Parathyroid adenoma (tissue), 2 donors: ENCODE data around the gene CTBP2.

Experiments used
- H2AFZ ChIP-seq: fragments of 300-600 bp; sonication (generic); one replicate; pipeline ENCODE4 v1.7.0; 2017; ENCODE audit warnings: antibody characterized with exemption, mild to moderate bottlenecking
- H3K27ac ChIP-seq: fragments of 300-600 bp; sonication (generic); one replicate; pipeline ENCODE4 v1.7.0; 2017
- H3K27me3 ChIP-seq: fragments of 300-600 bp; sonication (generic); one replicate; pipeline ENCODE4 v1.7.0; 2017; ENCODE audit warnings: low read length; ENCODE audit not compliant: control insufficient read depth, insufficient read depth
- H3K36me3 ChIP-seq: fragments of 300-600 bp; sonication (generic); one replicate; pipeline ENCODE4 v1.7.0; 2017; ENCODE audit warnings: low read length; ENCODE audit not compliant: control insufficient read depth, insufficient read depth
- H3K4me1 ChIP-seq: fragments of 300-600 bp; sonication (generic); one replicate; pipeline ENCODE4 v1.7.0; 2017; ENCODE audit warnings: control low read depth
- H3K4me2 ChIP-seq: fragments of 300-600 bp; sonication (generic); one replicate; pipeline ENCODE4 v1.7.0; 2017; ENCODE audit warnings: low read length
- H3K4me3 ChIP-seq: fragments of 300-600 bp; sonication (generic); one replicate; pipeline ENCODE4 v1.7.0; 2017; ENCODE audit warnings: low read depth, low read length
- H3K79me2 ChIP-seq: fragments of 300-600 bp; sonication (generic); one replicate; pipeline ENCODE4 v1.7.0; 2017; ENCODE audit warnings: control low read depth
- H3K9ac ChIP-seq: fragments of 300-600 bp; sonication (generic); one replicate; pipeline ENCODE4 v1.7.0; 2017; ENCODE audit warnings: mild to moderate bottlenecking
- H3K9me3 ChIP-seq: fragments of 300-600 bp; sonication (generic); one replicate; pipeline ENCODE4 v1.7.0; 2017; ENCODE audit warnings: low read length; ENCODE audit not compliant: control insufficient read depth
- CTCF ChIP-seq: fragments of 300-600 bp; sonication (generic); IDR thresholded peaks from one replicate; pipeline ENCODE4 v1.7.0; 2017; ENCODE audit warnings: antibody characterized with exemption, mild to moderate bottlenecking
- donor health status: primary hyperparathyroidism.

Gene CTBP2

GRCh38 chr10:125014836-125015355 lies 145.5 kb downstream of the CTBP2 start:
- H3K9me3 ChIP-seq, result no peaks in the 10 kb centered on the region
- no peak overlapping the region for H3K27ac ChIP-seq
- H2AFZ ChIP-seq, result no peak overlapping the region
- H3K9ac ChIP-seq, result no peak overlapping the region
- H3K4me3 ChIP-seq, result no peak overlapping the region
- peaks cover 73% of the 10 kb centered on the region for H3K79me2 ChIP-seq
- H3K27me3 ChIP-seq, result no peaks in the 10 kb centered on the region
- H3K36me3 ChIP-seq, result no peaks in the 10 kb centered on the region
- H3K4me1 ChIP-seq, result peaks cover 15% of the 10 kb centered on the region
- no peak for TF ChIP-seq CTCF
- H3K4me2 ChIP-seq, result no peak overlapping the region

- TF ChIP-seq CTCF, result no peak
- H3K36me3 ChIP-seq, result no peaks in the 10 kb centered on the region
- H3K4me3 ChIP-seq, result no peak overlapping the region
- no peaks in the 10 kb centered on the region for H3K9me3 ChIP-seq
- H3K4me1 ChIP-seq, result peaks cover 15% of the 10 kb centered on the region
- peaks cover 68% of the 10 kb centered on the region for H3K79me2 ChIP-seq
- H2AFZ ChIP-seq, result no peak overlapping the region
- H3K4me2 ChIP-seq, result no peak overlapping the region
- H3K27me3 ChIP-seq, result no peaks in the 10 kb centered on the region
- no peak overlapping the region for H3K9ac ChIP-seq
- H3K27ac ChIP-seq, result no peak overlapping the region
Observed at GRCh38 chr10:125014086-125014830, 146.1 kb downstream of the CTBP2 start.

GRCh38 chr10:125013529-125013872 lies 146.9 kb downstream of the CTBP2 start:
- peaks cover 15% of the 10 kb centered on the region for H3K4me1 ChIP-seq
- no peak overlapping the region for H3K9ac ChIP-seq
- no peak overlapping the region for H3K27ac ChIP-seq

GRCh38 chr10:125012851-125013528 lies 147.4 kb downstream of the CTBP2 start:
- H3K4me1 ChIP-seq, result peaks cover 15% of the 10 kb centered on the region
- no peak overlapping the region for H2AFZ ChIP-seq
- TF ChIP-seq CTCF, result no peak
- peaks cover 55% of the 10 kb centered on the region for H3K79me2 ChIP-seq
- no peak overlapping the region for H3K4me3 ChIP-seq
- H3K27ac ChIP-seq, result no peak overlapping the region
- H3K9ac ChIP-seq, result no peak overlapping the region
- no peaks in the 10 kb centered on the region for H3K27me3 ChIP-seq
- H3K4me2 ChIP-seq, result no peak overlapping the region
- no peaks in the 10 kb centered on the region for H3K9me3 ChIP-seq
- no peaks in the 10 kb centered on the region for H3K36me3 ChIP-seq

More at GRCh38 chr10:125013529-125013872, 146.9 kb downstream of the CTBP2 start:
- Histone ChIP-seq H2AFZ (no peak overlapping the region), H3K4me2 (no peak overlapping the region), H3K4me3 (no peak overlapping the region), H3K9me3 (no peaks in the 10 kb centered on the region), H3K79me2 (peaks cover 60% of the 10 kb centered on the region), H3K36me3 (no peaks in the 10 kb centered on the region), H3K27me3 (no peaks in the 10 kb centered on the region)
- no peak for TF ChIP-seq CTCF
